ENCODE measurements around the gene BAZ2A.

BAZ2A gene

GRCh38 chr12:56614627-56615026 lies 15.5 kb downstream of the BAZ2A start:
- no peak for TF ChIP-seq CTCF (IDR thresholded peaks at IDR 0.05; ENCODE audit: low read length, missing control alignments)
- DNase-seq (ENCODE audit: low read depth), result no peak
- H3K4me3 ChIP-seq (replicated peaks; ENCODE audit: low read depth, low read length), result no peak overlapping the region

- no peak for TF ChIP-seq CTCF (IDR thresholded peaks at IDR 0.05; ENCODE audit: low read length, missing control alignments)
- no peak overlapping the region for H3K4me3 ChIP-seq (replicated peaks; ENCODE audit: low read depth, low read length)
- no peak for DNase-seq (ENCODE audit: low read depth)
Observed at GRCh38 chr12:56604355-56604754, 25.8 kb downstream of the BAZ2A start.

- peak; percentile 36 for DNase-seq (ENCODE audit: low read depth)
- TF ChIP-seq CTCF (IDR thresholded peaks at IDR 0.05; ENCODE audit: low read length, missing control alignments), result no peak
- no peak overlapping the region for H3K4me3 ChIP-seq (replicated peaks; ENCODE audit: low read depth, low read length)
Observed at GRCh38 chr12:56602239-56602638, 27.9 kb downstream of the BAZ2A start.

- peak; percentile 35 for TF ChIP-seq CTCF (IDR thresholded peaks at IDR 0.05; ENCODE audit: low read length, missing control alignments)
- H3K4me3 ChIP-seq (replicated peaks; ENCODE audit: low read depth, low read length), result no peak overlapping the region
- peak; percentile 25 for DNase-seq (ENCODE audit: low read depth)
Observed at GRCh38 chr12:56601503-56601902, 28.6 kb downstream of the BAZ2A start.

GRCh38 chr12:56600753-56601152 lies 29.4 kb downstream of the BAZ2A start:
- TF ChIP-seq CTCF (IDR thresholded peaks at IDR 0.05; ENCODE audit: low read length, missing control alignments), result no peak
- no peak overlapping the region for H3K4me3 ChIP-seq (replicated peaks; ENCODE audit: low read depth, low read length)
- DNase-seq (ENCODE audit: low read depth), result no peak

GRCh38 chr12:56599797-56600196 lies 30.3 kb downstream of the BAZ2A start:
- no peak for TF ChIP-seq CTCF (IDR thresholded peaks at IDR 0.05; ENCODE audit: low read length, missing control alignments)
- no peak overlapping the region for H3K4me3 ChIP-seq (replicated peaks; ENCODE audit: low read depth, low read length)
- DNase-seq (ENCODE audit: low read depth), result no peak

- no peak for TF ChIP-seq CTCF (IDR thresholded peaks at IDR 0.05; ENCODE audit: low read length, missing control alignments)
- no peak overlapping the region for H3K4me3 ChIP-seq (replicated peaks; ENCODE audit: low read depth, low read length)
- no peak for DNase-seq (ENCODE audit: low read depth)
Observed at GRCh38 chr12:56599041-56599440, 31.1 kb downstream of the BAZ2A start.
